GM18520 (cell line): ENCODE results near the gene MICB.

ENCODE experiments used
- ATAC-seq: cut with Tn5 transposase; IDR thresholded peaks from one replicate; pipeline ENCODE4 v1.9.1; 2021; ENCODE audit not compliant: unreplicated experiment

MICB gene

DNA sequence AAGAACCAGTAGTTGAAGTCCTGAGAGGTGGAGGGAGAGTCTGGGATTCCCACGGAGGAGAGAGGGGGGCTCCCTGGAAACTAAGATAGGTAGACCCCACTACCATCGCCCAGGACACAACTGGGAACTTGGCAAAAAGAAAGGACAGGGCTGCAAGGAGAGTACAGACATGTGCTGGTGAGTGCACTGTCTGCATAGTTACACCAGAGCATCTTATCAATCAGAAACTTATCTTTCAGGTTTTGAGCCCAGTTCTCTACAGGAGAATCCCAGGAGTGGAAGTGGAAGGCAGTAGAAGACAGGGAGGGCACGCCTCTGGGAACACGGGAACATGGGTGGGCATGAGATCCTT, 61.6 kb downstream of the MICB start:
- no peak for ATAC-seq

DNA sequence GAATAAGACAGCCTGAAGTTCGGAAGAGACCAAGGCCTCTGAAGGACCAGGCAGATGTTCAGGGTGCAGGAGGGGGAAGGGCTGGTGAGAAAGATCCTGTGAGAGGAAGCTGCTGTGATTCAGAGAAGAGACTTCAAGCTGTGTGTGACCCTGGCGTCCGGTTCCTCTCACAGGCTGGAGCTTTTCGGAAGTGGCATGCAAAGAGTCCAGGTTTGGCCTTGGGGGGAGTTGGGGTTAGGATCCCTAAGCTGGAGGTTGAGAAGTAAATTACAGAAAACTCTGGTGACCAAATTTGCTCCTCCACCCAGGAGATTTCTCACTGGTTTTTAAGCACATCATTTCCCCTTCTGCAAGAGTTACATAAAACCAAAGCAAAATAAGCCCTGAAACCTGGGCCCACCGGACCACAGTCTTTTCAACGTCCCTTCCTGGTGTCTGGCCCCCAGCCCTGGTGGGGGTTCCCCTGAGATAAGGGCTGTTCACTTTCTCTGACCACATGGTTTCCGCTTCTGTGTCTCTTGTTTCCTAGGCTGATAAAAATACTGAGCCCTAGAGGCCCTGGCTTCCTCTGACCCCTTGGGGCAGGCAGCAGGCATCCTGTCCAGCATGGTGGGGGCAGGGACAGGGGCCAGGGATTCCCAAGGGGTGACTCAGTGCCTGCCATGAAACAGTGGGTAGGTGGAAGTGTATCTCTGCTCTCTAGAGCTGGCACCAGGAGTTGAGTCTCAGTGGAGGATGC, 62.2 kb downstream of the MICB start:
- peak; percentile 45 for ATAC-seq

DNA sequence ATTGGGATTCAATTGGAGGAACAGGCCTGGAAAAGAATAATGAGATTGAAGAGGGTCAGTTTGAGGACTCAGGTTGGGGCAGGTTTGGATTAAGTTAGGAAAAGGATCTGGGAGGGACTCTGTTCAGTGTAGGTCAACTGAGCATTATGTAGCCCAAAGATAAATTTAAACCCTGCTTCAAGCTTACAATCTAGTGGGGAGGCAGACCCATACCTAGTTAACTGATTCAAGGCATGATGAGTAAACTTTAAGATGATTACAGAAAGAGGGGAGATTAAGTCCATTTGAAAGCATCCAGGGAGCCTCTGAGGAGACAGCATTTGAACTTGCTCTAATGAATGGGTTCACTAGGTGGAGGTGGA, 62.7 kb downstream of the MICB start:
- no peak for ATAC-seq
